IPS-18c (cell line): Measurements from ENCODE around the gene INF2.

Experiments used
- H3K4me3 ChIP-seq: 2 replicates; pipeline ENCODE4 v1.7.0; 2013; ENCODE audit warnings: low read depth, mild to moderate bottlenecking, low read length, moderate library complexity; ENCODE audit not compliant: insufficient read depth
- H3K9me3 ChIP-seq: one replicate; pipeline ENCODE4 v1.6.1; 2013; ENCODE audit warnings: mild to moderate bottlenecking, low read length, moderate library complexity; ENCODE audit not compliant: control insufficient read depth, insufficient read depth

INF2 gene

GRCh38 chr14:104680806-104681688 is 8.4 kb upstream of the INF2 start:
- H3K4me3 ChIP-seq = peak overlapping the region; percentile 25; the same call in 1 of the 2 replicates

GRCh38 chr14:104681689-104682074 is 7.7 kb upstream of the INF2 start:
- no peaks in the 10 kb centered on the region for H3K9me3 ChIP-seq
- peak overlapping the region; percentile 25; the same call in 1 of the 2 replicates for H3K4me3 ChIP-seq

More at GRCh38 chr14:104680806-104681688, 8.4 kb upstream of the INF2 start:
- H3K9me3 ChIP-seq = no peaks in the 10 kb centered on the region

GRCh38 chr14:104682107-104682593 is 7.3 kb upstream of the INF2 start:
- Histone ChIP-seq H3K4me3 (peak overlapping the region; percentile 25; the same call in 1 of the 2 replicates), H3K9me3 (no peaks in the 10 kb centered on the region)

- Histone ChIP-seq H3K9me3 (no peaks in the 10 kb centered on the region), H3K4me3 (no peak overlapping the region)
Observed at GRCh38 chr14:104683653-104684448, 5.6 kb upstream of the INF2 start.

GRCh38 chr14:104684449-104684821 is 5.0 kb upstream of the INF2 start:
- no peaks in the 10 kb centered on the region for H3K9me3 ChIP-seq
- no peak overlapping the region for H3K4me3 ChIP-seq

- Histone ChIP-seq H3K9me3 (no peaks in the 10 kb centered on the region), H3K4me3 (no peak overlapping the region)
Observed at GRCh38 chr14:104685216-104685997, 4.0 kb upstream of the INF2 start.

- Histone ChIP-seq H3K4me3 (no peak overlapping the region), H3K9me3 (no peaks in the 10 kb centered on the region)
Observed at GRCh38 chr14:104685998-104686610, 3.3 kb upstream of the INF2 start.

- Histone ChIP-seq H3K9me3 (no peaks in the 10 kb centered on the region), H3K4me3 (no peak overlapping the region)
Observed at GRCh38 chr14:104686624-104687517, 2.5 kb upstream of the INF2 start.

- Histone ChIP-seq H3K9me3 (no peaks in the 10 kb centered on the region), H3K4me3 (no peak overlapping the region)
Observed at GRCh38 chr14:104687601-104688504, 1.6 kb upstream of the INF2 start.

- Histone ChIP-seq H3K4me3 (peak overlapping the region; percentile 34), H3K9me3 (no peaks in the 10 kb centered on the region)
Observed at GRCh38 chr14:104688505-104689108, 811 bp upstream of the INF2 start.

GRCh38 chr14:104689881-104690711 is 678 bp downstream of the INF2 start:
- H3K4me3 ChIP-seq = peak overlapping the region; percentile 70

GRCh38 chr14:104690861-104691455 is 1.5 kb downstream of the INF2 start:
- Histone ChIP-seq H3K9me3 (no peaks in the 10 kb centered on the region), H3K4me3 (no peak overlapping the region)

More at GRCh38 chr14:104689881-104690711, 678 bp downstream of the INF2 start:
- H3K9me3 ChIP-seq = no peaks in the 10 kb centered on the region

GRCh38 chr14:104691546-104692260 is 2.3 kb downstream of the INF2 start:
- Histone ChIP-seq H3K4me3 (no peak overlapping the region), H3K9me3 (no peaks in the 10 kb centered on the region)
